ENCODE results near the gene NFASC.

Gene NFASC

GRCh38 chr1:205068457-205069040 lies 197.9 kb downstream of the NFASC start:
- no peak for DNase-seq

- DNase-seq = no peak
Measured at GRCh38 chr1:205069371-205070125, 198.9 kb downstream of the NFASC start.

GRCh38 chr1:205071028-205071409 lies 200.4 kb downstream of the NFASC start:
- DNase-seq = no peak

- DNase-seq = no peak
Measured at GRCh38 chr1:205071801-205072200, 201.1 kb downstream of the NFASC start.

- DNase-seq = no peak
Measured at GRCh38 chr1:205072286-205072685, 201.6 kb downstream of the NFASC start.
